Stomach (tissue), 9 donors: Measurements from ENCODE around the gene NT5C1A. TPM values are rescaled to one million over a fixed set of nuclear protein-coding genes. Genes with fewer than 3 reads are reported as not detected.

ENCODE experiments used
- DNase-seq, 2 donors: peaks; one replicate each; pipeline versions ENCODE4 v3.0.0 to v3.0.0-alpha.2; 2013 to 2019
- H3K27ac ChIP-seq, 5 donors: fragments of 200-600 bp in 4 of 5; sonication (generic) in 4 of 5; one replicate each; pipeline ENCODE4 v1.5.1; 2013 to 2019; ENCODE audit warnings: mild to moderate bottlenecking in 1 of 5, moderate library complexity in 1 of 5
- H3K27me3 ChIP-seq, 3 donors: fragments of 200-600 bp; sonication (generic); one replicate each; pipeline ENCODE4 v1.5.1; 2017 to 2019; ENCODE audit warnings: mixed run types in 1 of 3
- H3K36me3 ChIP-seq, 4 donors: fragments of 200-600 bp; sonication (generic); 1 replicate in 3 of 4; 2 replicates in 1 of 4; pipeline ENCODE4 v1.5.1; 2016 to 2019
- H3K4me1 ChIP-seq, 4 donors: fragments of 200-600 bp; sonication (generic); one replicate each; pipeline ENCODE4 v1.5.1; 2016 to 2019
- H3K4me3 ChIP-seq, 4 donors: fragments of 200-600 bp; sonication (generic) in 3 of 4; one replicate each; pipeline ENCODE4 v1.5.1; 2016 to 2019; ENCODE audit warnings: mild to moderate bottlenecking in 1 of 4
- H3K9me3 ChIP-seq, 4 donors: fragments of 200-600 bp; sonication (generic); one replicate each; pipeline ENCODE4 v1.5.1; 2016 to 2019
- EP300 ChIP-seq: sonication (generic); formaldehyde crosslinking; IDR thresholded peaks from one replicate; pipeline ENCODE4 v1.6.1; 2017; ENCODE audit warnings: antibody characterized with exemption
- POLR2A ChIP-seq, 4 donors: fragments of 450-650 bp; IDR thresholded peaks; one replicate each; pipeline ENCODE4 v1.6.1; 2016; ENCODE audit warnings: antibody characterized with exemption in 4 of 4, control low read depth in 2 of 4, mild to moderate bottlenecking in 1 of 4, moderate library complexity in 1 of 4
- POLR2AphosphoS5 ChIP-seq, 3 donors: sonication (generic); formaldehyde crosslinking; IDR thresholded peaks; one replicate each; pipeline ENCODE4 v1.6.1; 2016; ENCODE audit warnings: antibody characterized with exemption in 3 of 3
- WGBS, 5 donors: extraction: QIAGEN DNeasy Blood & Tissue Kit in 3 of 5; methylation state at CpG; one replicate each; pipeline versions ENCODE4 v1.1.5 to v1.1.7; 2013 to 2018; 5-methylcytosine and 5-hydroxymethylcytosine counted together
- intact Hi-C: fragments of 100-400 bp; cut with DNase I; formaldehyde crosslinking; loops from one replicate; pipeline ENCODE4 v1.15.1; 2023; ENCODE audit warnings: low total_unique reads
- polyA plus RNA-seq, 3 donors: library from polyadenylated mRNA; stranded (reverse); fragments of 200-250 nt; gene quantifications; one replicate each; pipeline ENCODE4 v1.2.3, GENCODE V29; 2013
- total RNA-seq, 5 donors: library from RNA; depleted of rRNA; stranded (reverse); fragments of >200 nt; gene quantifications; one replicate each; pipeline versions ENCODE4 v1.1.0 to v1.2.3, GENCODE V29; 2014 to 2016
- TF ChIP-seq, protein P1 (sequence below), 7 experiments: fragments of 450-650 bp in 4 of 7; fragments of 200-600 bp in 3 of 7; sonication (generic) in 3 of 7; IDR thresholded peaks; one replicate each; pipeline ENCODE4 v1.5.1; 2016 to 2019; ENCODE audit warnings: antibody characterized with exemption in 7 of 7, control low read depth in 2 of 7, mild to moderate bottlenecking in 1 of 7
- donor health status: healthy with polysubstance abuse.
- donor health status: Bipolar disorder and iron deficiency.
- donor health status: healthy.

NT5C1A gene
- total and polyA plus RNA-seq, 8 donors = 0.76 to 0.92 TPM; not detected in 6

DNA sequence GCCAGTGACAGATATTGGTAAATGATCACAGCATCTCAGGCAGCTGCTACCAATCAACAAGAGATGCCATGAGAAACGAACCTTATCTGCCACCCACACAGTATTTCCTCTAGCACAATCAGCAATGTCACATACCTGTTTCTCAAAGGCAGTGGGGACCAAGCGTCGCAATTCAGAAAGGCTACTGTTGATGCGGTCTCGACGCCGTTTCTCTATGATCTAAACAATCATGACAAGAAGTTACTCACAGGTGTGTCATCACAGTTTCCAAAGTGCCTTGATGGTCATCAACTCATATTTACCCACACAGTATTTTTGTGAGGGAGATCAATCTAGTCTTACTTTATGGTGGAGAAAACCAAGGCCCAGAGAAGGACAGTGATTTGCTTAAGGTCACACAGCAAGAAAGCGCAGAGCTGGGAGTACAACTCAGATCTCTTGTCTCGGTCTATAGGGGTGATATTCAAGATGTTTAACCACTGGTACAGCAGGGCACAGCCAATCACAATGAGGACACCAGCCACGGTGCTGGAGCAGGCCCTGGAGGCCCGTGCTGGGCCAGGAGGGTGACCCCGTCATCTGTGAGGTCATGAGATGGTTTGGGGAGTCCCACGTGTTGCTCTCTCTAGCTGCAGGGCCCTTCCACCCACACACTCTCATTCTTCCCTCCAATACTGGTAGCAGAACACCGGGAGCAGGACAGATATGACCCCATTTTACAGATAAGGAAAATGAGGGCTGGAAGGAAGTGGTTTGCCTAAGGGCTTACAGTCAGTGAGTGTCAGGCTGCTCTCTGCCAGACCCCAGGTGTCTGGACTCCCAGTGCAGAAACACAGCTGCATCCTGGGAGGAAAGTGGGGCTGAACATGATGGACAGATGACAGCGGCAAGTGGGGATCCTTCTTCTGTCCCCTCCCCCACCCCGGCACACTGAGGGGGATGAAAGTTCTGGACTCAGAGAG lies 40.3 kb downstream of the NT5C1A start:
- no peak for DNase-seq
- intact Hi-C loops = no loop called here
- Histone ChIP-seq H3K4me1 (peaks cover 0 to 10% (median 8%) of the 10 kb centered on the region in 4 donors), H3K9me3 (no peaks in the 10 kb centered on the region), H3K4me3 (no peak overlapping the region), H3K27ac (no peak overlapping the region), H3K27me3 (peaks cover 0 to 22% (median 14%) of the 10 kb centered on the region in 3 donors), H3K36me3 (peaks cover 0 to 7% (median 0%) of the 10 kb centered on the region in 4 donors)
- no peak for TF ChIP-seq POLR2AphosphoS5 (IDR thresholded peaks at IDR 0.05)
- no peak for TF ChIP-seq EP300
- no peak for TF ChIP-seq POLR2A (IDR thresholded peaks at IDR 0.05)
- TF ChIP-seq, protein P1, sequence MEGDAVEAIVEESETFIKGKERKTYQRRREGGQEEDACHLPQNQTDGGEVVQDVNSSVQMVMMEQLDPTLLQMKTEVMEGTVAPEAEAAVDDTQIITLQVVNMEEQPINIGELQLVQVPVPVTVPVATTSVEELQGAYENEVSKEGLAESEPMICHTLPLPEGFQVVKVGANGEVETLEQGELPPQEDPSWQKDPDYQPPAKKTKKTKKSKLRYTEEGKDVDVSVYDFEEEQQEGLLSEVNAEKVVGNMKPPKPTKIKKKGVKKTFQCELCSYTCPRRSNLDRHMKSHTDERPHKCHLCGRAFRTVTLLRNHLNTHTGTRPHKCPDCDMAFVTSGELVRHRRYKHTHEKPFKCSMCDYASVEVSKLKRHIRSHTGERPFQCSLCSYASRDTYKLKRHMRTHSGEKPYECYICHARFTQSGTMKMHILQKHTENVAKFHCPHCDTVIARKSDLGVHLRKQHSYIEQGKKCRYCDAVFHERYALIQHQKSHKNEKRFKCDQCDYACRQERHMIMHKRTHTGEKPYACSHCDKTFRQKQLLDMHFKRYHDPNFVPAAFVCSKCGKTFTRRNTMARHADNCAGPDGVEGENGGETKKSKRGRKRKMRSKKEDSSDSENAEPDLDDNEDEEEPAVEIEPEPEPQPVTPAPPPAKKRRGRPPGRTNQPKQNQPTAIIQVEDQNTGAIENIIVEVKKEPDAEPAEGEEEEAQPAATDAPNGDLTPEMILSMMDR (IDR thresholded peaks at IDR 0.05) = no peak
- WGBS, 5 donors = 80 to 85% (median 81%) methylated on average over 13 to 16 of the region's 16 CpGs

DNA sequence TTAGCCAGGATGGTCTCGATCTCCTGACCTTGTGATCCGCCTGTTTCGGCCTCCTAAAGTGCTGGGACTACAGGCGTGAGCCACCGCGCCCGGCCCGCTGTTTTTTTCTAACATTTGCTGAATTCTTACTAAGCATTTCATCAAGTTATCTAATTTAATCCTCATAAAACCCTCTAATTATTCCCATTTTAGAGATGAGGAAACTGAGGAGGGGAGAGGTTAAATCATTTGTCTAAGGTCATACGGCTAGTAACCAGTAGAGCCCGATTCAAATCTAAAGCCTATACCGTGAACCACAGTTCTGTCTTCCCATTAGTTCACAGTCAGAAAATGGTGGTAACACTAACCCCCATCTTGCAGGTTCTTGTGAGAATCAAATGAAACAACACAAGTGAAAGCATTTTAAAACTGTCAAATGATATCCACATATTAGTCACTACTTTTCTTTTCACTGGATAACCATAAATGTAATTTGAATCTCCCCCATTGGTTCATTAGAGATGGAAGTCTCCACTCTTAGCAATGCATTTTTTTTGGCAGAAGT lies 43.0 kb downstream of the NT5C1A start:
- H3K9me3 ChIP-seq = no peaks in the 10 kb centered on the region
- no peak for DNase-seq
- H3K4me1 ChIP-seq = peaks cover 0 to 32% (median 13%) of the 10 kb centered on the region in 4 donors
- H3K27me3 ChIP-seq = peaks cover 0 to 17% (median 14%) of the 10 kb centered on the region in 3 donors
- H3K27ac ChIP-seq = no peak overlapping the region
- WGBS, 5 donors = 90 to 97% (median 96%) methylated on average over 11 of the region's 11 CpGs
- intact Hi-C loops = no loop called here
- H3K4me3 ChIP-seq = no peak overlapping the region
- TF ChIP-seq, protein P1 (IDR thresholded peaks at IDR 0.05) = no peak
- TF ChIP-seq POLR2A (IDR thresholded peaks at IDR 0.05) (no peak), EP300 (no peak), POLR2AphosphoS5 (IDR thresholded peaks at IDR 0.05) (no peak)
- H3K36me3 ChIP-seq = peaks cover 0 to 7% (median 0%) of the 10 kb centered on the region in 4 donors

DNA sequence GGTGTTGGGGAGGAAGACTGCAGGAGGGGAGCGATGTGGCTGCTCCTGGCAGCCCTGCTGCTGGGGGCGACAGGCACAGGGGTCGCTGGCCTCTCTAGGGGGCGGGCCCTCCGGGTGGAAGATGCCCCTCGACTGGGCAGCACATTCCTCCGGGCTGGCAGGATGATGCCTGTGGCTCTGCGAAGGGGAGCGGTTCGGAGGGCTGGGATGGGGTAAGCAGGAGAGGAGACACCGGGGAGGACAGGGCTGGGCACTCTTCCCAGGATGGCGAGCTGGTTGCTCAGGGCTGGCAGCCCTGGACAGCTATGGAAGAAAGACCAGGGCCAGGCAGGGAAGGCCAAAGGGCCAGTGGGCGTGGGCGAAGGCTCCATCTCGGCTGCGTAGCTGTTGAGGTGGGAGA lies 45.3 kb downstream of the NT5C1A start:
- Histone ChIP-seq H3K36me3 (peaks cover 0 to 7% (median 0%) of the 10 kb centered on the region in 4 donors), H3K4me1 (peaks cover 0 to 22% (median 7%) of the 10 kb centered on the region in 4 donors), H3K27me3 (peaks cover 0 to 6% (median 0%) of the 10 kb centered on the region in 3 donors), H3K4me3 (no peak overlapping the region), H3K9me3 (no peaks in the 10 kb centered on the region), H3K27ac (peak overlapping the region in 4 of 5 donors; percentile 45 to 76 (median 48))
- intact Hi-C loops = no loop called here
- WGBS, 5 donors = 84 to 91% (median 88%) methylated on average over 16 of the region's 16 CpGs
- DNase-seq = no peak
- TF ChIP-seq EP300 (no peak), POLR2A (IDR thresholded peaks at IDR 0.05) (no peak), POLR2AphosphoS5 (IDR thresholded peaks at IDR 0.05) (no peak)
- TF ChIP-seq, protein P1 (IDR thresholded peaks at IDR 0.05) = no peak

DNA sequence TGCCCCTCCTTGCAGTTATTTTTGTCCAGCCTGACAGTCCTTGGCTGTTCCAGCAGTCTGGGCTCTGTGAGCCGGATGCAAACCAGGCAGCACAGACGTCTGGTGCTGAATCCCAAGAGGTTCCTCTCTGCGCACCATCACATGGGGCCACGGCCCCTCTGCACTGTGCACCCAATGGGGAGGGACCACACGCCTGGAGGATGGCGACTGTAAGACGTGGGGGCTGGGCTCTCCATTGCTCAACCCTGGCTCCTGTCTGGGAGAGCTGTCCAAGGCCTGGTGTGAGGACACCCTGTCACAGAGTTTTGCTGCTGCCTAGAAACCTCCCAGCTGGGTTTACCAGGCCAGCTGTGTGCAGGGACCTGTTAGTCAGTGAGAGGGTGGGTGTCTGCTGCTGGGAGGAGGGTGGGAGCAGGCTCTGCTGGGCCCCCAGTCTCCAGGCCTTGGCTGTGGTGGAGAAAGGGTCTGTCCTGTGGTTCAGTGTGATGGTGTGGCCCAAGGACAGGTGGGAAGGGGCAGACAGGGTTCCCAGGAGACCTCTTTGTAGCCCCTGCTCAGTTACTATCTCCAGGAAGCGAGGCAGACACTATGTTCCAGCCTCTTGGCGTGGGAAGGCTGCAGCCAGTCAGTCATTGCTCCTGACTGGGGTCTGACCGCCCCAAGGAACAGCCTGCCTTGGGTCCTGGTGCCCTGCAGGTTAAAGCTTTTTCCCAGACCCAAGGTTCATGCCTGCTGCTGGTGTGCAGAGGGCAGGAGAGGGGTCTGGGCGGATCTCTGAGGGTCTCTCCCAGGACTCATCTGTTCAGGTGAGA lies 46.2 kb downstream of the NT5C1A start:
- TF ChIP-seq POLR2A (IDR thresholded peaks at IDR 0.05) = no peak
- peak; percentile 15 for TF ChIP-seq EP300
- TF ChIP-seq, protein P1 (IDR thresholded peaks at IDR 0.05) = no peak
- peak; percentile 41 to 56 (median 52) for TF ChIP-seq POLR2AphosphoS5 (IDR thresholded peaks at IDR 0.05)
- H3K27ac ChIP-seq = peak overlapping the region in 4 of 5 donors; percentile 45 to 76 (median 48)
- intact Hi-C loops = no loop called here
- no peak overlapping the region for H3K4me3 ChIP-seq
- H3K4me1 ChIP-seq = peaks cover 0 to 22% (median 7%) of the 10 kb centered on the region in 4 donors
- no peaks in the 10 kb centered on the region for H3K9me3 ChIP-seq
- 47 to 70% (median 65%) methylated on average over 4 to 11 of the region's 11 CpGs for WGBS, 5 donors
- DNase-seq = peak; percentile 34 to 79
- peaks cover 0 to 6% (median 0%) of the 10 kb centered on the region in 3 donors for H3K27me3 ChIP-seq
- peaks cover 0 to 7% (median 0%) of the 10 kb centered on the region in 4 donors for H3K36me3 ChIP-seq
